Heart right ventricle (tissue), 16 donors: ENCODE results near the gene MAD1L1. TPM values are rescaled to one million over a fixed set of nuclear protein-coding genes. Genes with fewer than 3 reads are reported as not detected.

ENCODE experiments used
- ATAC-seq, 8 donors: fragments of 200-7000 bp; cut with Tn5 transposase; one replicate each; pipeline ENCODE4 v1.9.1; 2020; ENCODE audit warnings: mild to moderate bottlenecking in 8 of 8, moderate library complexity in 8 of 8, moderate number of reproducible peaks in 1 of 8
- DNase-seq, 2 donors: peaks; one replicate each; pipeline ENCODE4 v3.0.0-alpha.2; 2020
- H3K27ac ChIP-seq, 10 donors: fragments of 200-600 bp; sonication (generic) in 2 of 10; one replicate each; pipeline versions ENCODE4 v1.5.0 to v1.8.0; 2020 to 2022; ENCODE audit warnings: mild to moderate bottlenecking in 3 of 10
- H3K27me3 ChIP-seq, 7 donors: fragments of 200-600 bp; one replicate each; pipeline ENCODE4 v1.8.0; 2021 to 2022; ENCODE audit warnings: mild to moderate bottlenecking in 2 of 7
- H3K36me3 ChIP-seq, 9 donors: fragments of 200-600 bp; sonication (generic) in 1 of 9; one replicate each; pipeline versions ENCODE4 v1.5.0 to v1.8.0; 2020 to 2022; ENCODE audit warnings: mild to moderate bottlenecking in 2 of 9
- H3K4me1 ChIP-seq, 9 donors: fragments of 200-600 bp; sonication (generic) in 1 of 9; one replicate each; pipeline versions ENCODE4 v1.5.0 to v1.8.0; 2020 to 2022; ENCODE audit warnings: mild to moderate bottlenecking in 4 of 9
- H3K4me3 ChIP-seq, 10 donors: fragments of 200-600 bp; sonication (generic) in 2 of 10; one replicate each; pipeline versions ENCODE4 v1.5.0 to v1.8.0; 2020 to 2022; ENCODE audit warnings: mild to moderate bottlenecking in 7 of 10, moderate library complexity in 2 of 10
- H3K9me3 ChIP-seq, 11 donors: fragments of 200-600 bp in 10 of 11; sonication (generic) in 2 of 11; one replicate each; pipeline versions ENCODE4 v1.5.0 to v1.8.0; 2013 to 2022; ENCODE audit warnings: mild to moderate bottlenecking in 2 of 11, control low read depth in 1 of 11, moderate library complexity in 1 of 11
- CTCF ChIP-seq, 9 donors: fragments of 200-600 bp; sonication (generic) in 2 of 9; IDR thresholded peaks; one replicate each; pipeline versions ENCODE4 v1.5.0 to v1.8.0; 2021 to 2022; ENCODE audit warnings: antibody characterized with exemption in 9 of 9, mild to moderate bottlenecking in 5 of 9, moderate library complexity in 1 of 9
- WGBS, 2 donors: extraction: QIAGEN DNeasy Blood & Tissue Kit; methylation state at CpG; one replicate each; pipeline ENCODE4 v1.1.7; 2013; ENCODE audit warnings: inconsistent platforms in 1 of 2; 5-methylcytosine and 5-hydroxymethylcytosine counted together
- intact Hi-C, 10 donors: fragments of 100-400 bp; cut with DNase I; formaldehyde crosslinking; loops; one replicate each; pipeline versions ENCODE4 v1.11.1 to v1.14.2; 2022
- polyA plus RNA-seq, 2 donors: library from polyadenylated mRNA; stranded (reverse); fragments of 200-250 nt; gene quantifications; one replicate each; pipeline ENCODE4 v1.2.3, GENCODE V29; 2013
- total RNA-seq, 10 donors: library from RNA; stranded (reverse); fragmentation: NEBNext Ultra II Directional in 3 of 10; extraction: Animal tissue kit (Norgen Biotek cat#: 25700) in 3 of 10; gene quantifications; one replicate each; pipeline versions ENCODE4 v1.2.1 to v1.2.4, GENCODE V29; 2021 to 2023
- donor health status: Arrhythmogenic right ventricular cardiomyopathy.
- donor health status: ischemic (EF 13 %, LVEDD 7.1; RV severe dilation, severe dysfunction).
- donor health status: healthy with polysubstance abuse.
- donor health status: DM: no; HTN: yes; CAD: no.
- donor health status: DM: no; HTN: no; CAD: no.
- donor health status: ischemic (EF 25% LVEDD 6.9; RV normal size, moderate dysfunction).
- donor health status: ischemic (EF 25% LVEDD 5.7; RV mildly dilated, moderate dysfunction).
- donor health status: healthy.
- donor health status: DM: yes; HTN: yes; CAD: no.
- donor health status: Ischemic cardiomyopathy.
- donor health status: ischemic (EF 35%, LVEDD 5.7; RV mildly dilated, moderate dysfunction).
- donor health status: nonischemic (EF 11% LVEDD 7.7; RV severe dilation, severe dysfunction).
- donor health status: DM: yes; HTN: yes; CAD: no.
- donor health status: PGD.
- donor health status: ischemic (EF 29% LVEDD 5.4; RV normal size, mild dysfunction).
- donor health status: nonischemic (EF 23%, LVEDD 6.1; RV moderate dilation, normal function).

Gene MAD1L1
- total and polyA plus RNA-seq, 12 donors = 13.8 to 46.8 (median 20.2) TPM

- Histone ChIP-seq H3K4me1 (no peaks in the 10 kb centered on the region), H3K27ac (no peak overlapping the region), H3K27me3 (no peaks in the 10 kb centered on the region), H3K36me3 (no peaks in the 10 kb centered on the region), H3K4me3 (no peak overlapping the region), H3K9me3 (no peaks in the 10 kb centered on the region)
- intact Hi-C loops = no loop called here
- DNase-seq (no peak), ATAC-seq (no peak)
- TF ChIP-seq CTCF (IDR thresholded peaks at IDR 0.05) = no peak
- WGBS, 2 donors = 93 to 94% methylated on average over 19 of the region's 19 CpGs
Measured at GRCh38 chr7:1865571-1866255, 367.0 kb downstream of the MAD1L1 start.

- no peaks in the 10 kb centered on the region for H3K27me3 ChIP-seq
- no peaks in the 10 kb centered on the region for H3K4me1 ChIP-seq
- WGBS, 2 donors = 97% methylated on average over 14 of the region's 14 CpGs
- no peaks in the 10 kb centered on the region for H3K9me3 ChIP-seq
- intact Hi-C loops = no loop called here
- H3K27ac ChIP-seq = no peak overlapping the region
- no peak for TF ChIP-seq CTCF (IDR thresholded peaks at IDR 0.05)
- H3K36me3 ChIP-seq = no peaks in the 10 kb centered on the region
- ATAC-seq (no peak), DNase-seq (no peak)
- no peak overlapping the region for H3K4me3 ChIP-seq
Measured at GRCh38 chr7:1865000-1865555, 367.7 kb downstream of the MAD1L1 start.

GRCh38 chr7:1864161-1864940 is 368.4 kb downstream of the MAD1L1 start:
- Histone ChIP-seq H3K9me3 (no peaks in the 10 kb centered on the region), H3K4me1 (no peaks in the 10 kb centered on the region), H3K36me3 (no peaks in the 10 kb centered on the region), H3K4me3 (no peak overlapping the region), H3K27me3 (no peaks in the 10 kb centered on the region), H3K27ac (no peak overlapping the region)
- TF ChIP-seq CTCF (IDR thresholded peaks at IDR 0.05) = no peak
- 89 to 91% methylated on average over 25 of the region's 25 CpGs for WGBS, 2 donors
- intact Hi-C loops = no loop called here
- DNase-seq = no peak
- no peak for ATAC-seq

GRCh38 chr7:1863091-1863900 is 369.4 kb downstream of the MAD1L1 start:
- ATAC-seq (peak in 1 of 8 donors; percentile 7), DNase-seq (no peak)
- TF ChIP-seq CTCF (IDR thresholded peaks at IDR 0.05) = no peak
- H3K4me3 ChIP-seq = no peak overlapping the region
- H3K9me3 ChIP-seq = no peaks in the 10 kb centered on the region
- no peaks in the 10 kb centered on the region for H3K4me1 ChIP-seq
- intact Hi-C loops = no loop called here
- no peaks in the 10 kb centered on the region for H3K36me3 ChIP-seq
- no peaks in the 10 kb centered on the region for H3K27me3 ChIP-seq
- H3K27ac ChIP-seq = no peak overlapping the region
- WGBS, 2 donors = 95 to 96% methylated on average over 40 of the region's 40 CpGs
